ENCODE results near the gene TPH1.
"Not testable (repeated sequence)": the region's sequence is repeated elsewhere in the genome, so short reads cannot be mapped to it uniquely, and the experiment has no call there.

TPH1 gene

DNA sequence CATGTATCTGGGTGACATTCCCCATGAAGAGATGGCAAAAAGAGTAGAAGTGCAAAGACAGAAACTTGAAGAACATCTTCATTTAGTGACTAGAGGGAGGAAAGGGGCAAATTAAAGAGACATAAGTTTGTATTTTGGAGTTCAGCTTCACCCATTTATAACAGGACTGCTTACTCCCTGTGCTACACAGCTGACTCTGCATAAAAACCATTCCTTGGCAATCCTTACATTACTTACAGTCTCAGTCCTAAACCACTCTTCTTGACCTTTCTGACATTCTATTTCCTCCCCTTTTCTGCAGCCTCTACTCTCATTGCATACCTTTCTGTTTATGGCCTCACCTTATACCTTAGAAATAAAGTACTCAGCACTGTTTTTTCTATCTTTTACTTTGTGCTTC lies 26.4 kb downstream of the TPH1 start:
- no peak for DNase-seq

DNA sequence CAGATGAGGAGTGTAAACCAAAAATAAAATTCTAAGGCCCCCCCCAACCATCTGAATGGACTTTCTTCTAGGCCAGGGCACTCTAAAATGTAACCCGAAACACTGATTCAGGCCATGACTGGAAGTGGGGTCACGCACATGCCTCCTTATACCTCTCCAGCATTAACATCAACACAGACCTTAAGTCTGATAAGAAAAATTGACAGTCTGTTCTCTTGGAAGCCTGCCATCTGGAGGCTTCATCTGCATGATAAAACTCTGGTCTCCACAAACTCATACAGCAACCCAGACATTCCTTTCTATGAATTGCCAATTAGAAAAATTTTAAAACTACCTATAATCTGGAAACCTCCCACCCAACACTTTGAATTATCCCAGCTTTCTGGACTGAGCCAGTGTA lies 29.3 kb downstream of the TPH1 start:
- DNase-seq, result no peak

DNA sequence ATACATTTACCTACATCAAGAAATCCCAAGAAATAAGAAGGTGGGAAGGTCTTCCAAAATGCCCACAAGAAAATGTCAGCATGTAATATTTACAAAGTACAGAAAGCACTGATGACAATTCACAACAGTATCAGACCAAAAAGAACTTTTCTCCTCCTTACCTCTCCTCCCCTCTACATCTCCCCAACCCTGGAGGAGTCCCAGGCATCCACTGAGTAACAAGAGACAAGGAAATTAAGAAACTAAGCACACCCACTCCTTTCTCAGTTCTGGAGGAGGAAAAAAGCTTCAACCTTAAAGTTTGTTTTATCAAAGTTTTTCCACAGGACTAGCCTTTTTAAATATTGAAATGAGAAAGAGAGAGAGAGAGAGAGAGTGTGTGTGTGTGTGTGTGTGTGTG lies 31.2 kb downstream of the TPH1 start:
- DNase-seq, result no peak

DNA sequence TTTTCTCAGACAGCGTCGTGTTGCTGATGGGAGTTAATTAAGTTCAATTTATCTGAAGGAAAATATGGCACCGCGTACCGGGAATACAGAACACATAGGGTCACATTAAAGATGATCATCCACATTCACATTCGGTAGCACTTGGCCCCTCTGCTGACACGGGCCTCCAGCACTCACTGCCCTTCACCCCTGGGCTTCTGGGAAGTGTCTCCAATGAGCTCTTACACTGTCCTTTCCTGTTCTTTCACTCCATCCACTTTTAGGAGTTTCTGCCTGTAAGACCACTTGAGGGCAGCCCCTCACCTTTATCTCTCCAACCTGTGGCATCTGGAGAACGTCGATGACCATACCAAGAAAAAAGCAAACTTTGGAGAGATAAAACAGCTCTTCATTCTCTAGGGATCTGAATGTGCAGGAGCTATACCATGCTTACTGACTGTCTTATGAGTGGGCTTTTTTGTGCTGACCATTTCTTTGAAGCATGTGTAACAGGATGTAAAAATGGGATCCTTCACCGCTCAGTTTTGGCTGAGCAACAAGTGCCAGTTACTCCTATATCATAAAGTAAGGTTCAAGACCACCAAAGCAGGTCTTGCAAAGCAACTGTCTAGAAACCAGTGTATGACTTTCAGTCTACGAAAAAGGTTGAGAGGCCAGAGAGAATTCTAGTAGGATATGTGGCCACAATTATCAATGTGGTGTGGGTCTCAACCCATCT lies 32.1 kb downstream of the TPH1 start:
- DNase-seq, result no peak

- DNase-seq, result peak; percentile 95
Observed at GRCh38 chr11:18012906-18013781, 32.9 kb downstream of the TPH1 start, which contains the start of gene SERGEF. Gene SERGEF (minus strand): TSS chr11:18013047. CDS start chr11:18013010, 37 bp downstream.

- no peak for DNase-seq
Observed at GRCh38 chr11:18012122-18012905, 33.8 kb downstream of the TPH1 start.

- no peak for DNase-seq
Observed at GRCh38 chr11:18011633-18012032, 34.4 kb downstream of the TPH1 start.

- DNase-seq, result no peak
Observed at GRCh38 chr11:18010977-18011586, 35.0 kb downstream of the TPH1 start.

DNA sequence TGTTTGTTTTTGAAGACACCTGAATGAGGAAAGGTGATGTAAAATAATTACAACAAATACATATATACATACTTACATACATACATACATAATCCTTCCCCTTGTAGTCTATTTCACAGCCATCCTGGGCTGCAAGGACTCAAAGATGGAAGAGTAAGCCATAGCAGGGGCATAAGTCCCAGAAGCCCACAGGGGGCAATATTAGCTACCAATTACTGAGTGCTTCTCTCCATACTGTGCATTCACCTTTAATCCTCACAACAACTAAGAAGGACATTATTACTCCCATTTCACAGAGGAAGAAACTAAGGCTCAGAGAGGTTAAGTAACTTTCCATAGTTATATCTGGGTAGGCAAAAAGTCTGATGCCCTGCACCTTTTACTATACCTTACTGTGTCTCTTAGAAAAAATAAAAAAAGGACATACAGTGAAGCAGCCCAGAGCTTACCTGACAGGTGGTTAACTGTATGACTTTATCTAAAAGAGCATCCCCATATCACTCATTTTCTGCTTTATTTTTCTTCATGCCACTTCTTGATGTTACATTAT lies 35.9 kb downstream of the TPH1 start:
- no peak for DNase-seq

DNA sequence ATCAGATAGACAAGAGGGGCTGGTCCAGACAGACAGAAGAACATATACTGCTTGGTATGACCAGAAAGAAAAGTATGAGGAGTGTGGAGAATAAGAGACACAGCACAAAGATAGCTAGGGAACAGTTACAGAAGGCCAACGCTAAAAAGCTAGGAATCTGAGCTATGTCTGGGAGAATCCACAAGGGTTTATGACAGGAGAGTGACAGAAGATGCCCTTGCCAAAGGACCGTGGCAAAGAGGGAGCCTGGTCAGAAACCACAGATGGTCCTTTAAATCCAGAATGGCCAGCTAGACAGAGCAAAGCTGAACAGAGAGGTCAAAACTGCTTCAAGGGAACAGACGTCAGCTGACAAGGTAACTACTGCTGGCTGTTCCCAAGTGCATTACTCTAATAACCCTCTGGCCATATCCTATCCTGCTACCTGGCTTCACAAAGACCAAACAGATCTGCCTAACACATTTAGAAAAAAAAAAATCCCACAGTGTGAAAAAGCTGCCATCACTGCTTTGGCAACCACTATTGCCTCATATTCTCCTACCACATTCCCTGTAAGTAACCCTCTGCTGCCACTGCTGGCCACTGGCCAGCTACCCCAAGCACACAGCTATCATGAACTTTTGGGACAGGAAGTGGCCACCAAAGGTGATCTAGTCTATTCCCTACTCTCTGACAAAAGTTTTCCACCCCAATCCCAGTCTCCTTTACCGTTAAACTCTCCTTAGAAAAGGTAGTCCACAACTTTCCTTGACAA lies 40.5 kb downstream of the TPH1 start:
- no peak for DNase-seq

DNA sequence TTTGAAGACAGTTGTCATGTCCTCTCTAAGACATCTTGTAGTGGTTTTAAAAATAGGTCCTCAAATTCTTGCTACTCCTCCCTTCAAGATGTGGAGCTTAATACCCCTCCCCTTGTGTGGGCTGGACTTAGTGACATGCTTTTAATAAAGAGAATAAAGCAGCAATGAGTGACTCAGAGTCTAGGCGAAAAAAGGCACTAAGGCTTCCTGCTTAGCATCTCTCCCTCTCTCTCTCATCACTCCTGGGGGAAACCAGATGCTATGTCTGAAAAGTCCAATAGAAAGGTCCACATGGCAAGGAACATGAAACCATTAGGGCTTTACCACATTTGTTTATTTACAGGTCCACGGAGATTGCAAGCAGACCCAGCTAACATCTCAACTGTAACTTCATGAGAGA lies 44.9 kb downstream of the TPH1 start:
- no peak for DNase-seq

DNA sequence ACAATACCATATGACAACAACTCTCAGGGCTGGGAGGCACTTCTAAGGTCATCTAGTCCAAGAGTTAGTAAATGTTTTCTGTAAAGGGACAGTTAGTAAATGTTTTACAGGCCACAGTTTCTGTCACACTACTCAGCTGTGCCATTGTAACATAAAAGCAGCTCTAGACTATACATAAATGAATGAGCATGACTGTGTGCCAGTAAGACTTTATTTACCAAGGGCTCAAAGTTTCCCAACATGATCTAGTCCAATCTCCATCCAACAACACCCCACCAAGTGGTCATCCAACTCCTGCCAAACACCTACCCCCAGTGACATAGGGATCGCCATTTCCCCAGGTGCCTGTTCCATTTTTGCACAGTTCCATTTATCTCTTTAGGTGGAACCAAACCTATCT lies 45.3 kb downstream of the TPH1 start:
- no peak for DNase-seq

- DNase-seq, result not testable (repeated sequence)
Observed at GRCh38 chr11:18000128-18000527, 45.9 kb downstream of the TPH1 start.
